Measurements from ENCODE around the gene LPP.

- TF ChIP-seq POLR2AphosphoS5 (IDR thresholded peaks at IDR 0.05; ENCODE audit: borderline replicate concordance, low read depth, low read length) (no peak), EZH2 (IDR thresholded peaks at IDR 0.05) (no peak)
These were observed 332.2 kb downstream of the LPP start for GRCh38 chr3:188486126-188486525.

All from SK-N-MC (cell line).